GM20000 (cell line): ENCODE data around the gene PGAM5.

Experiments used
- DNase-seq: peaks from one replicate; pipeline ENCODE4 v3.0.0; 2012; ENCODE audit warnings: low spot score
- TF ChIP-seq, protein P1 (sequence below): IDR thresholded peaks from 2 replicates; pipeline ENCODE4 v1.5.1; 2012; ENCODE audit warnings: mild to moderate bottlenecking, control low read depth; ENCODE audit errors: extremely low read depth, missing control alignments

PGAM5 gene

DNA sequence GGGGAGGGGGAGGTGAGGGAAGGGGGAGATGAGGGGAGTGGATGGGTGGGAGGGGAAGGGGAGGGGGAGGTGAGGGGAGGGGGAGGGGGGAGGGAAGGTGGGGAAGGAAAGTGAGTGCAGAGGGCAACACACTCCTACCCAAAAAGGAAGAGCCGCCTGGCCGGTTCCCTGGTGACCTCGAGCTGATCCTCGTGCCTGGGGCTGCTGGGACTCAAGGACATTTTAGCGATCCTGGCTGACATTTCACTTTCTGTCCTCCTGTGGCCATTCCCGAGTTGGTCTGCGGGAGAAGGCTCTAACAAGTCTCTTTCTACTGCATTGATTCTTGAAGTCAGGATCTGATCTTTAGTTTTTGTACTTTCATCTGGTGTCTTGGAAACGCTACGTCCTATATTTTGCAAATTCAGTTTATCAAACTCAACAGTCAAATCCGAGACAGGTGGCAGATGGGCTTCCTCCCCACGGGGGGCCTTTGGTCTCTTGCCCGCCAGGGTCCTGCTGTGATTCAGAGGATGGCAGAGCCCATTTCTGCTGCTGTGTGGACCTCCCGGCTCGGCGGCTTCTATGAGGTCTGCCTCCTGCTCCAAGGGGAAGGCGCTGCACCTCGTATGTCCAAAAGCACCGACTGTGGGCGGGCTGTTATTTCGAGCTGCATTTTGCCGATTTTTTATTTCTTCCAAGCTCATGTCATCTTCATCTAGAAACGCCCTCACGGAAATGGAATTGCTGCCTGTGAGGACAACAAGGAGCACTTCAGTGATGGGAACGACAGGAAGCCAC lies 19.1 kb downstream of the PGAM5 start:
- DNase-seq: no peak
- TF ChIP-seq, protein P1, sequence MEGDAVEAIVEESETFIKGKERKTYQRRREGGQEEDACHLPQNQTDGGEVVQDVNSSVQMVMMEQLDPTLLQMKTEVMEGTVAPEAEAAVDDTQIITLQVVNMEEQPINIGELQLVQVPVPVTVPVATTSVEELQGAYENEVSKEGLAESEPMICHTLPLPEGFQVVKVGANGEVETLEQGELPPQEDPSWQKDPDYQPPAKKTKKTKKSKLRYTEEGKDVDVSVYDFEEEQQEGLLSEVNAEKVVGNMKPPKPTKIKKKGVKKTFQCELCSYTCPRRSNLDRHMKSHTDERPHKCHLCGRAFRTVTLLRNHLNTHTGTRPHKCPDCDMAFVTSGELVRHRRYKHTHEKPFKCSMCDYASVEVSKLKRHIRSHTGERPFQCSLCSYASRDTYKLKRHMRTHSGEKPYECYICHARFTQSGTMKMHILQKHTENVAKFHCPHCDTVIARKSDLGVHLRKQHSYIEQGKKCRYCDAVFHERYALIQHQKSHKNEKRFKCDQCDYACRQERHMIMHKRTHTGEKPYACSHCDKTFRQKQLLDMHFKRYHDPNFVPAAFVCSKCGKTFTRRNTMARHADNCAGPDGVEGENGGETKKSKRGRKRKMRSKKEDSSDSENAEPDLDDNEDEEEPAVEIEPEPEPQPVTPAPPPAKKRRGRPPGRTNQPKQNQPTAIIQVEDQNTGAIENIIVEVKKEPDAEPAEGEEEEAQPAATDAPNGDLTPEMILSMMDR: no peak

DNA sequence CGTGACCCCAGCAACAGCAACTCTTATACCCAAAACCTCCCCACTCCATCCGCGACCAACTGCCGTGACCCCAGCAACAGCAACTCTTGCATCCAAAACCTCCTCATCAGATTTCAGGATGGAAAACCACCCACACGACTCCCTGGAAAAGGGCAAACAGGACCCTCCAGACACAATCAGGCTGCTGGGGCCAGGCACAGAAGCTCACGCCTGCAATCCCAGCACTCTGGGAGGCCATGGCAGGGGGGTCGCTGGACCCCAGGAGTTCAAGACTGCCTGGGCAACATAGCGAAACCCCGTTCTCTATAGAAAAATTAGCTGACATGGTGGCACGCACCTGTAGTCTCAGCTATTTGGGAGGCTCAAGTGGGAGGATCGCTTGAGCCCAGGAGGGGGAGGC lies 19.7 kb downstream of the PGAM5 start:
- TF ChIP-seq, protein P1: no peak
- no peak for DNase-seq

DNA sequence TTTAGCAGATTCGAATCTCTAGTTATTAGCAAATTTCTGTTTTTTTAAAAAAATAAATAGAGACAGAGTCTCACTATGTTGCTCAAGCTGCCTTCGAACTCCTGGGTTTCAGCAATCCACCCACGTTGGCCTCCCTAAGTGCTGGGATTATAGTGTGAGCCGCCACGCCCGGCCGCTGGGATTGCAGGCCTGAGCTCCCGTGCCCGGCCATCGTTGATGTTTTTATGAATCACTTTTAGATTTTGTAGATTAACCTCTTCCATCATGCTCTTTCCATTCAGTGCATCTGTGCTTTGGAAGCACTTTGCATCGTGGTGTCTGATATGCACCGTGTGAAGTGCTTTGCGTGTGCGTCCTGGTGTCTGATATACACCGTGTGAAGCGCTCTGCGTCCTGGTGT lies 20.9 kb downstream of the PGAM5 start:
- TF ChIP-seq, protein P1: no peak

DNA sequence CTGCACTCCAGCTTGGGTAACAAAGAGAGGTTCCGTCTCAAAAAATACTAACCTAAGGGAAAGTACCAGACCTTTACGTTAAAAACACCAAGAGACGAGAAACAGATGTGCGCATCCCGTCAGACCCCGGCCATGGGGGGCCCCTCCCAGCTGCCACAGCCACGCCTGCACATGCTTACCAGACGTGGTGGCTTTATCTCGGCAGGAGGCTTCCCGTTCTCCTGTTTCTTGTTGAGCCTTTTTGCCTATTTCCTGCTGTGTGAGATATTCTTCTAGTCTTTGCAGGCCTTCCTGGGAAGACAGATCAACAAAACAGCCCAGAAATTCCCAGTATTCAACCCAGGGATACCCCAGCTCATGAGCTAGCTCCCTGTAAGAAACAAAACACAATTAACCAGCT lies 23.6 kb downstream of the PGAM5 start:
- no peak for DNase-seq

More for the DNA sequence above, 20.9 kb downstream of the PGAM5 start:
- DNase-seq: no peak

DNA sequence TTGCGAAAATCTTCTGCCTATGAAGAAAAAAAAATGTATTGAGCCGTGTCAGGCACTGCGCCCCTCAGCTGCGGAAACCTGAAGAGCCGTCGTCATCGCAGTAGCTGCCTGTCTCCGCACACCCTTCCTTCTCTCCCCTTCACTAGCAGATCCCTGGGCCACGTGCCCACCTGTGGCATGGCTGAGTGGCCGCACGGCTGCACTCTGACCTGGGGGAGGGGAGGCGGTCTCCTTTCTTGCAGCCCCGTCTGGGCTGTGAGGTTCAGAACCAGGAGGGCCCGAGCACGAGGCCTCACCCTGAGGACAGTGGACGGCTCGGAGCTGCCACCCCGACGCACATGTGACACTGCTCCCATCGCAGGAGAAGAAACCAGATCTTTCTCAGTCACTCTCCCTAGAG lies 24.9 kb downstream of the PGAM5 start:
- TF ChIP-seq, protein P1: no peak
- no peak for DNase-seq

More for the DNA sequence above, 23.6 kb downstream of the PGAM5 start:
- TF ChIP-seq, protein P1: no peak

DNA sequence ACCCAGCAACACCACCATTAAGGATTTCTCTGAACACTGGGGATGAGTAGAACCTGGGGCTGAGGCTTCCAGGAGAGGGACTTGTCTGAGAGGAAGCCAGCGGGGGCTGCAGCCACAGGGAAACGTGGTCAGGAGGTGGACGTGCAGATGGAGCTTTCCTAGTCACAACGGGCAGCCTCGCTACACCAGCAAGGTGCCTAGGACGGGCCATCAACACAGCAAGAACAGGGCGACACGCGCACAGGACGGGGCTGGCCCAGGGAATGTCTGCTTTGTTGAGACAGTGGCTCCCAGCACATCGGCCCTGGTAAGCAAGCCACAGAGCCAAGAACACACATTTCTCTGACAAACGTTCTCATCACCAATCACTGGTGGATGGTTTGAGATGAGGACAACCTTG lies 25.7 kb downstream of the PGAM5 start:
- no peak for DNase-seq
- TF ChIP-seq, protein P1: no peak

DNA sequence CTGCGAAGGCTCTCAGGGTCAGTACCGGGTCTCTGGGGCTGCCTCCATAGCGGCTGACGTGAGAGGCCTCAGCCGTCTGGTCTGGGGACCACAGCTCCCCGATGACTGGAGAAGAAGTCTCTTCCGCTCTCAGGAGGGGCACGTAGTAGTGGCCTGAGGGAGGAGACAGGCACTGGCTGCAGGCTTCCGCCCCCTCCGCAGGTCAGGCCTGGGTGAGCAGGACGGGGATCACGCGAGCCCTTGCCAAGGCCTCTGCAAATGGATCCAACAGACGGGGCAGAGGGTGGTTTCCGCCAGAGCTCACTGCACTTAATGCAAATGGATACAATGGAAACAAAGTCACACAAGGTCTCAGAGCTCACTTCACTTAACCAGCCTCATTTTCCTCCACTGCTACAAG lies 26.3 kb downstream of the PGAM5 start:
- TF ChIP-seq, protein P1: no peak

More for the DNA sequence above, 26.3 kb downstream of the PGAM5 start:
- DNase-seq: no peak
